A673 (cell line): ENCODE measurements around the gene S100A4. TPM values are rescaled to one million over a fixed set of nuclear protein-coding genes. Genes with fewer than 3 reads are reported as not detected.

Experiments
- BruUV-seq: library from RNA; stranded (reverse); fragments of 400-500 nt; replicated peaks from 2 replicates; lab custom pipeline; 2021; lab: Mats Ljungman, UMichigan
- CTCF ChIA-PET: fragments of 300-600 bp; sonication (Branson Sonifier 250); formaldehyde crosslinking; loops from one replicate; lab custom pipeline; 2022; ENCODE audit warnings: antibody characterized with exemption; lab: Charles Lee
- POLR2A ChIA-PET: fragments of 300-600 bp; sonication (Branson Sonifier 250); formaldehyde crosslinking; loops from one replicate; lab custom pipeline; 2022; ENCODE audit warnings: antibody characterized with exemption; ENCODE audit not compliant: low non-redundant PET; lab: Charles Lee
- DNase-seq: peaks from one replicate; pipeline ENCODE4 v3.0.0-alpha.2; 2015; ENCODE audit warnings: low spot score
- H3K27ac ChIP-seq: fragments of 200-600 bp; sonication (generic); 2 replicates; pipeline ENCODE4 v1.5.1; 2016; ENCODE audit warnings: mixed run types, low read depth, mild to moderate bottlenecking, mixed read lengths, antibody characterized with exemption, low read length; ENCODE audit not compliant: poor library complexity, severe bottlenecking
- H3K27me3 ChIP-seq: fragments of 200-600 bp; sonication (generic); replicated peaks from 2 replicates; pipeline ENCODE4 v1.6.1; 2017; ENCODE audit warnings: mixed run types, low read depth, mild to moderate bottlenecking, mixed read lengths, antibody characterized with exemption, low read length; ENCODE audit not compliant: insufficient read depth, poor library complexity
- H3K36me3 ChIP-seq: fragments of 200-600 bp; sonication (generic); 2 replicates; pipeline ENCODE4 v1.6.1; 2016; ENCODE audit warnings: mixed run types, mild to moderate bottlenecking, mixed read lengths, antibody characterized with exemption, low read length; ENCODE audit not compliant: insufficient read depth, poor library complexity, severe bottlenecking
- H3K4me1 ChIP-seq: fragments of 200-600 bp; sonication (generic); 2 replicates; pipeline ENCODE4 v1.6.1; 2017; ENCODE audit warnings: mixed run types, mild to moderate bottlenecking, mixed read lengths, antibody characterized with exemption, low read length; ENCODE audit not compliant: insufficient read depth, poor library complexity, severe bottlenecking
- H3K4me3 ChIP-seq: fragments of 200-600 bp; sonication (generic); 2 replicates; pipeline ENCODE4 v1.5.1; 2016; ENCODE audit warnings: low read depth, mixed run types, mild to moderate bottlenecking, mixed read lengths, low read length; ENCODE audit not compliant: poor library complexity, severe bottlenecking
- H3K9me3 ChIP-seq: fragments of 200-600 bp; sonication (generic); 2 replicates; pipeline ENCODE4 v1.6.1; 2016; ENCODE audit warnings: mixed run types, low read depth, mild to moderate bottlenecking, mixed read lengths, antibody characterized with exemption, low read length; ENCODE audit not compliant: poor library complexity, severe bottlenecking
- CTCF ChIP-seq: fragments of 300-800, 200-600 bp; sonication (generic); conservative IDR thresholded peaks from 2 replicates; pipeline ENCODE4 v1.5.1; 2017; ENCODE audit warnings: low read depth, mild to moderate bottlenecking, antibody characterized with exemption, low read length, moderate library complexity, mixed read lengths
- EZH2 ChIP-seq: fragments of 200-600 bp; sonication (generic); IDR thresholded peaks from 2 replicates; pipeline ENCODE4 v1.6.1; 2017; ENCODE audit warnings: borderline replicate concordance, low read depth, mild to moderate bottlenecking, mixed read lengths, antibody characterized with exemption, low read length; ENCODE audit not compliant: poor library complexity, severe bottlenecking
- intact Hi-C: fragments of 100-400 bp; cut with micrococcal nuclease; formaldehyde crosslinking; loops from one replicate; pipeline ENCODE4 v1.10.0; 2022; ENCODE audit not compliant: unreplicated experiment
- total RNA-seq: library from RNA; stranded (reverse); gene quantifications from 2 replicates; pipeline ENCODE4 v1.2.3, GENCODE V29; 2021

S100A4 gene
- total RNA-seq, 1 experiment from 2014 or later, result 20.0 TPM

GRCh38 chr1:153552335-153552734 lies 6.7 kb upstream of the S100A4 start:
- intact Hi-C loops, result no loop called here
- Histone ChIP-seq H3K36me3 (no peaks in the 10 kb centered on the region), H3K4me1 (peaks cover 4% of the 10 kb centered on the region), H3K27ac (no peak overlapping the region), H3K9me3 (no peaks in the 10 kb centered on the region), H3K4me3 (no peak overlapping the region), H3K27me3 (no peaks in the 10 kb centered on the region)
- CTCF ChIA-PET, result interaction anchor here (0.5 kb wide), 1 partner anchor 268 kb away, joined by 5 read pairs; no protein-coding TSS in a partner anchor
- no TSS peak for BruUV-seq
- DNase-seq, result no peak
- POLR2A ChIA-PET, result no interaction called here
- no peak for TF ChIP-seq CTCF
- no peak for TF ChIP-seq EZH2

- Histone ChIP-seq H3K27ac (no peak overlapping the region), H3K36me3 (no peaks in the 10 kb centered on the region), H3K4me3 (no peak overlapping the region), H3K27me3 (no peaks in the 10 kb centered on the region), H3K9me3 (no peaks in the 10 kb centered on the region), H3K4me1 (peaks cover 18% of the 10 kb centered on the region)
- BruUV-seq, result no TSS peak
- POLR2A ChIA-PET, result no interaction called here
- no peak for DNase-seq
- CTCF ChIA-PET, result interaction anchor here (0.5 to 0.6 kb wide), 2 partner anchors 126 to 196 kb away, joined by 3 to 9 read pairs; no protein-coding TSS in a partner anchor
- intact Hi-C loops, result no loop called here
- TF ChIP-seq CTCF, result no peak
- no peak for TF ChIP-seq EZH2
These were observed 5.4 kb upstream of the S100A4 start for GRCh38 chr1:153550827-153551500.

GRCh38 chr1:153550398-153550758 lies 4.8 kb upstream of the S100A4 start:
- H3K4me1 ChIP-seq, result peaks cover 24% of the 10 kb centered on the region
- H3K36me3 ChIP-seq, result no peaks in the 10 kb centered on the region
- DNase-seq, result no peak
- H3K27me3 ChIP-seq, result no peaks in the 10 kb centered on the region
- no peak overlapping the region for H3K27ac ChIP-seq
- H3K4me3 ChIP-seq, result no peak overlapping the region
- TF ChIP-seq EZH2, result no peak
- no peak for TF ChIP-seq CTCF
- BruUV-seq, result no TSS peak
- ChIA-PET CTCF (interaction anchor here (0.5 to 0.6 kb wide), 2 partner anchors 127 to 196 kb away, joined by 3 to 9 read pairs; no protein-coding TSS in a partner anchor), POLR2A (no interaction called here)
- no peaks in the 10 kb centered on the region for H3K9me3 ChIP-seq
- intact Hi-C loops, result no loop called here
